Neural crest cell (in vitro differentiated cells): ENCODE data around the gene TCP11. TPM values are rescaled to one million over a fixed set of nuclear protein-coding genes. Genes with fewer than 3 reads are reported as not detected.

ENCODE experiments used
- DNase-seq: peaks from one replicate; pipeline ENCODE4 v3.0.0; 2021; ENCODE audit warnings: low read depth, mixed read lengths, low spot score
- H3K27ac Mint-ChIP-seq: one replicate; pipeline ENCODE4 v1.8.0; 2021; ENCODE audit warnings: mild to moderate bottlenecking, mixed read lengths; ENCODE audit not compliant: unreplicated experiment
- H3K27me3 Mint-ChIP-seq: 2 replicates; pipeline ENCODE4 v1.8.0; 2021; ENCODE audit warnings: low read depth, mild to moderate bottlenecking, mixed read lengths
- H3K36me3 Mint-ChIP-seq: 2 replicates; pipeline ENCODE4 v1.8.0; 2021; ENCODE audit warnings: low read depth, mild to moderate bottlenecking, mixed read lengths
- H3K4me1 Mint-ChIP-seq: 2 replicates; pipeline ENCODE4 v1.8.0; 2021; ENCODE audit warnings: mixed read lengths
- H3K4me3 Mint-ChIP-seq: one replicate; pipeline ENCODE4 v1.8.0; 2021; ENCODE audit warnings: mild to moderate bottlenecking, mixed read lengths
- H3K9me3 Mint-ChIP-seq: 2 replicates; pipeline ENCODE4 v1.8.0; 2021; ENCODE audit warnings: mixed read lengths
- CTCF ChIP-seq: fragments of 200-600 bp; sonication (generic); conservative IDR thresholded peaks from 2 replicates; pipeline ENCODE4 v1.5.0; 2021; ENCODE audit warnings: antibody characterized with exemption, mild to moderate bottlenecking
- long read RNA-seq: library from polyadenylated mRNA; unstranded; transcript quantifications from one replicate; pipeline ENCODE4 v2.0.0, GENCODE V29; 2020
- total RNA-seq: library from RNA; stranded (reverse); gene quantifications from 2 replicates; pipeline ENCODE4 v1.2.1, GENCODE V29; 2021

TCP11 gene
- total RNA-seq = not detected in 2 replicates
- long read RNA-seq = 0 reads

GRCh38 chr6:35141007-35141655 lies at the start of gene TCP11:
TCP11 (minus strand) TSS chr6:35141339; CDS start chr6:35140870, 469 bp downstream.
- Mint-ChIP-seq H3K4me1 (peaks cover 15% of the 10 kb centered on the region), H3K4me3 (no peak within 1 kb of the TSS), H3K27me3 (no peaks in the 10 kb centered on the region), H3K36me3 (no peaks in the 10 kb centered on the region), H3K27ac (peak within 1 kb of the TSS; percentile 16), H3K9me3 (no peaks in the 10 kb centered on the region)
- DNase-seq = no peak
- TF ChIP-seq CTCF = no peak

GRCh38 chr6:35190306-35190705 lies 49.2 kb upstream of the TCP11 start:
- TF ChIP-seq CTCF = no peak
- Mint-ChIP-seq H3K27me3 (no peaks in the 10 kb centered on the region), H3K27ac (no peak overlapping the region)

GRCh38 chr6:35188886-35189285 lies 47.7 kb upstream of the TCP11 start:
- no peaks in the 10 kb centered on the region for H3K36me3 Mint-ChIP-seq

More at GRCh38 chr6:35190306-35190705, 49.2 kb upstream of the TCP11 start:
- H3K36me3 Mint-ChIP-seq = no peaks in the 10 kb centered on the region
- peaks cover 10% of the 10 kb centered on the region for H3K4me1 Mint-ChIP-seq
- peaks cover 4% of the 10 kb centered on the region for H3K9me3 Mint-ChIP-seq
- H3K4me3 Mint-ChIP-seq = no peak overlapping the region
- DNase-seq = no peak

GRCh38 chr6:35186571-35186970 lies 45.4 kb upstream of the TCP11 start:
- no peak for DNase-seq
- TF ChIP-seq CTCF = no peak
- Mint-ChIP-seq H3K36me3 (no peaks in the 10 kb centered on the region), H3K27me3 (peaks cover 2% of the 10 kb centered on the region), H3K9me3 (peaks cover 6% of the 10 kb centered on the region), H3K27ac (no peak overlapping the region), H3K4me1 (peaks cover 14% of the 10 kb centered on the region), H3K4me3 (no peak overlapping the region)

More at GRCh38 chr6:35188886-35189285, 47.7 kb upstream of the TCP11 start:
- no peaks in the 10 kb centered on the region for H3K27me3 Mint-ChIP-seq
- H3K9me3 Mint-ChIP-seq = peaks cover 4% of the 10 kb centered on the region
- H3K27ac Mint-ChIP-seq = no peak overlapping the region
- TF ChIP-seq CTCF = no peak
- H3K4me1 Mint-ChIP-seq = peaks cover 14% of the 10 kb centered on the region
- H3K4me3 Mint-ChIP-seq = no peak overlapping the region
- DNase-seq = no peak

GRCh38 chr6:35185971-35186370 lies 44.8 kb upstream of the TCP11 start:
- H3K9me3 Mint-ChIP-seq = peaks cover 6% of the 10 kb centered on the region
- TF ChIP-seq CTCF = no peak
- peaks cover 14% of the 10 kb centered on the region for H3K4me1 Mint-ChIP-seq
- no peaks in the 10 kb centered on the region for H3K36me3 Mint-ChIP-seq
- DNase-seq = no peak
- H3K27ac Mint-ChIP-seq = no peak overlapping the region
- H3K27me3 Mint-ChIP-seq = peaks cover 2% of the 10 kb centered on the region
- no peak overlapping the region for H3K4me3 Mint-ChIP-seq
